NCI-H510A treated with DMSO at 0.1 percent for 48 hours (cell line): ENCODE measurements around the gene GSTT2.

Experiments used
- DNase-seq: peaks from one replicate; lab custom pipeline; 2025; lab: John Stamatoyannopoulos, UW

Gene GSTT2

GRCh38 chr22:24008381-24009226, 28.7 kb downstream of the GSTT2 start:
- DNase-seq, result no peak

DNA sequence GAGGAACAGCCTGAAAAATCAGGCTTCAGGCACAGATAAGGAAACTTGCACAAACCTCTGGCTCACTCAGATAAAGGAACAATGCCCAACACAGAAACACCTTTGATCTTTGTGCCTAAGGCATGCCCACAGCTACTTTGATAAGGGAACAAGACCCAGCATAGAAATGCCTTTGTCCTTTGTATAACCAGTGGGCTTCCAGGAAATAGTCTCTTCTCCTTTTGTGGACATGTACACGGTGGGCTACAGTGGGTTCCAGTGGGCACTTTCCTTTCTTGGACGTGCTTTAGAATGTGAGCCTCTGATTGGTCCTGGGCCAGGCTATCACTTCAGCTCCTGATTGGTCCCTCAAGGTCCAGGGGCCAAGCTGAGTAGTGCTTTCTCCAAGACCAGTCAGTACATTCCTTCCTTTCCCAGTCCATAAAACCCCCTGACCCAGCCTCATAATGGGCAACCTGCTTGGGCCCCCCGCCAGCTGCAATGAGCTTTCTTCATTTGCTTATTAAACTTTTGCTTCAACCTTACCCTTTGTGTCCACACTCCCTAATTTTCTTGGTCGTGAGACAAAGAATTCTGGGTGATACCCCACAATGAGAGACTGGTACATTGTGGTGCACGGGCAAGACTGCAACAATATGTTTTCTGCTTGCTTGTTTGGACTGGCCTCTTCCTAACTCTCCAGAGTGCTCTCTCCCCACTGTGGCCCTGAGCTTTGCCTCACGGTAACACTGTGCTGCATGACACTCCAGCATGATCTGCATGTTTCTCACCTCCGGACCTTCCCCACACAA, 29.5 kb downstream of the GSTT2 start:
- no peak for DNase-seq

- no peak for DNase-seq
Measured at GRCh38 chr22:24010018-24010391, 30.1 kb downstream of the GSTT2 start.

GRCh38 chr22:24011735-24012068, 31.8 kb downstream of the GSTT2 start:
- peak; percentile 13 for DNase-seq

DNA sequence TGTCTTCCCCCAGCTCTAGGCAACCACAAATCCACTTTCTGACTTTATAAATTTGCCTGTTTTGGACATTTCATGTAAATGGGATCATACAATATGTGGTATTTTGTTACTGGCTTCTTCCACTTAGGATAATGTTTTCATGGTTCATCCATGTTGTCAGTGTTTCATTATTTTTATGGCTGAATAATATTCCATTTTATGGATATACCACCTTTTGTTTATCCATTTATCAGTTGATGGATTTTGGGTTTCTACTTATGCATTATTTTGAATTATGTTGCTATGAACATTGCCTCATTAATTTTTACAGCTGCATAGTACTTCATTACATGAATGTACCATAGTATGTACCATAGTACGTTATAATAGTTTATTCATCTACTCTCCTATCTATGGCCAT, 36.2 kb downstream of the GSTT2 start:
- no peak for DNase-seq

GRCh38 chr22:24021304-24021703, 41.4 kb downstream of the GSTT2 start:
- DNase-seq, result no peak

- no peak for DNase-seq
Measured at GRCh38 chr22:24023204-24023789, 43.4 kb downstream of the GSTT2 start.

- no peak for DNase-seq
Measured at GRCh38 chr22:24024354-24024753, 44.4 kb downstream of the GSTT2 start.

DNA sequence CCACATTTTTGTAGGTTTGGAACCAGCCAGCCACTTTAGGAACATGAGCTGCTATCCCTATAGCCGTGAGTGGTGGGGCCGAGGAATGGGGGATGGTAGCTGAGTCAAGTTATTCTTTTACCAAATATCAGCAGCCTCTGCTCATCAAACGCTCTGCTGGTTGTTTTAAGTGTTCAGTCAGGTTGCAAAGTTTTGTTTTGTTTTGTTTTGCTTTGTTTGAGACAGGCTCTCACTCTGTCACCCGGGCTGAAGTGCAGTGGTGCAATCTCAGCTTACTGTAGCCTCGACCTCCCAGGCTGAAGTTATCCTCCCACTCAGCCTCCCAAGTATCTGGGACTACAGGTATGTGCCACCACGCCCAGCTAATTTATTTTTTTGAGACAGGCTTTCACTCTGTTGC, 45.5 kb downstream of the GSTT2 start:
- no peak for DNase-seq

- no peak for DNase-seq
Measured at GRCh38 chr22:24026056-24026455, 46.1 kb downstream of the GSTT2 start.

DNA sequence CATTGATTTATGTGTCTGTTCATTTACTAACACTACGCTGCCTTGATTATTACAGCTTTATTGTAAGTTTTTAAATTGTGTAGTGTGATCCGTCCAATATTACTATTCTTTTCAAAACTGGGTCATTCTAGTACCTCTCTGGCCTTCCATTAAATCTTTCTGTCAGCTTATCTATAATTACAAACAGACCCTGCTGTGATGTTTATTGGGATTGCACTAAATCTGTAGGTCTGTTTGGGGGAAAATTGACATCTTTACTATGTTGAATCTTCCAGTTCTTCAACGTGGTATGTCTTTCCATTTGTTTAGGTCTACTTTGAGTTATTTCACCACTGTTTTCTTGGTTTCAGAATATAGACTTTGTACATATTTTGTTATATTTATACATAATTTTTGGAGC, 46.8 kb downstream of the GSTT2 start:
- DNase-seq, result no peak

- no peak for DNase-seq
Measured at GRCh38 chr22:24027389-24027975, 47.5 kb downstream of the GSTT2 start.

GRCh38 chr22:24027991-24028390, 48.1 kb downstream of the GSTT2 start:
- no peak for DNase-seq

GRCh38 chr22:24028533-24028932, 48.6 kb downstream of the GSTT2 start:
- DNase-seq, result peak; percentile 28

- DNase-seq, result no peak
Measured at GRCh38 chr22:24029304-24029703, 49.4 kb downstream of the GSTT2 start.

- no peak for DNase-seq
Measured at GRCh38 chr22:24030186-24030702, 50.3 kb downstream of the GSTT2 start.
